ENCODE measurements around the gene TEC.
"Not testable (repeated sequence)": the region's sequence is repeated elsewhere in the genome, so short reads cannot be mapped to it uniquely, and the experiment has no call there.

TEC gene

DNA sequence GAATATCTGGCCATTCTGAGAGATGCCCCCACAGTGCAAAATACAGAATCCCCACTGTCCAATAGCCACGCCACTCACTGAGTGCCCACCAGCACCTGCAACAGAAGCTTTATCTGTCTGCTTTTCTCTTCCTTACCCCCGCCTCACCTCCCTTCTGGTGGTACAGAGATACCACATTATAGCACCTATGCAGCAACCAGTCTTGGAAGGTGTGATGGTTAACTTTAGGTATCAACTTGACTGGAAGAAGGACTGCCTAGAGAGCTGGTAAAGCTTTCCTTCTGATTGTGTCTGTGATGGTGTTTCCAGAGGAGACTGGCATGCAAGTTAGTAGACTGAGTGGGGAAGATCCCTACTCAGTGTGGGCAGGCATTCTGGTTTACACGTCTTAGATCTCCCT lies 73.8 kb downstream of the TEC start:
- DNase-seq (ENCODE audit: low read depth) = no peak

DNA sequence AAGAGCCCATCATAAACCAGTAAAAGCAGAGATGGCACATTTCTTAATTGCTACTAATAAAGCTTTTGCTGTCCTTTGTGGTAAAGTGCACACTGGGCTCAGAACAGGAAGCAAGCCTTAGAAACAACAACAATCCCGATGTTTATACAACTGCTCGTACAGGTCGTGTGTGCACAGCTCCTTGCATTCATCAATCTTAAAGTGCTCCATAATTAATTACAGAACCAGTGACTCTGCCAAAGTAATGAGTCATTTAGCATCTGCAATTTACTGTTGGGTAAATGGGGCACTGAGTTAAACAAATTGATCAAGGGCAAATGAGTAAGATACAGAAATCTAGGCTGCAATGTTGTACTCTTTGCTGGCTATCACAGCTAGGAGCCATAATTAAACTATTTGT lies 74.3 kb downstream of the TEC start:
- no peak for DNase-seq (ENCODE audit: low read depth)

DNA sequence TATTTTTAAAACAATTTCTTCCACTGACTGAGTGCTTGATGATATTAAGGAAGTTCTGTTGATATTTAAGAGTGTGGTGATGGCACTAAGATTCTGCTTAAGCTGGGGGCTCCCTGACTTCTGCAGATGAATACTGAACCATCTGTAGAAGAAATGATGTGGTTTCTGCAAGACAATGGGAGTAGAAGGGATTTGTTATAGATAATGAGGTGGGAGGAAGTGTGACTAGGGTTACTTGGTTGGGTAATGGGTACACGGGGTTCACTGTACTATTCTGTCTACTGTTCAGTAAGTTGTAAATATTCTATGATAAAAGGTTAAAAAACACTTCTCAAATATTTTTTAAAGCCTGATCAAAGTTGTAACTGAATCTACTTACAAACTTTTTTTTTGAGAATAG lies 74.7 kb downstream of the TEC start:
- DNase-seq (ENCODE audit: low read depth) = no peak

DNA sequence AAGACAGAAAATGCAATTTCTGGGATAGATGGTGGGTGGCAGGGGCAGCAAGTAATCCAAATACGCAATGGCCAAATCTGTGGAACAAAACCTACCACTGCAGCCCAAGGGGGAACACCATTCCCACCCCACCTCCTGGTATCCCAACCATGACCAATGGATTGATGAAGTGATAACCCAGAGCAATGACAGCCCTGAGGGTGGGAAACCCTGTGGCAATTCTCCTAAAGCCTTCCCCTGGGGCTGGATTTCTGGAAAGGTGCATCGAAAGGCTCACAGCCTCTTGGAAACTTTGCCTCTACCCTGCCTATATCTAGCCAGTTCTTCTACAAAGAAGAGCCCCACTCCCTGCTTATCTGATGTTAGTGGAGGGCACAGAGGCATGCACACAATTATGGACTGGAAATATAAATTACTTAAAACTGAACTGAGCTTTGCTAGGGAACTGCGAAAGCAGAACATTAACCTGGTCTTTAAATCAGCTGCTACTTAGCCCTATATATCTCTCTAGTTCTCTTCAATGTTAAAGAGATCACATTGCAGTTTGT lies 75.6 kb downstream of the TEC start:
- DNase-seq (ENCODE audit: low read depth) = no peak

DNA sequence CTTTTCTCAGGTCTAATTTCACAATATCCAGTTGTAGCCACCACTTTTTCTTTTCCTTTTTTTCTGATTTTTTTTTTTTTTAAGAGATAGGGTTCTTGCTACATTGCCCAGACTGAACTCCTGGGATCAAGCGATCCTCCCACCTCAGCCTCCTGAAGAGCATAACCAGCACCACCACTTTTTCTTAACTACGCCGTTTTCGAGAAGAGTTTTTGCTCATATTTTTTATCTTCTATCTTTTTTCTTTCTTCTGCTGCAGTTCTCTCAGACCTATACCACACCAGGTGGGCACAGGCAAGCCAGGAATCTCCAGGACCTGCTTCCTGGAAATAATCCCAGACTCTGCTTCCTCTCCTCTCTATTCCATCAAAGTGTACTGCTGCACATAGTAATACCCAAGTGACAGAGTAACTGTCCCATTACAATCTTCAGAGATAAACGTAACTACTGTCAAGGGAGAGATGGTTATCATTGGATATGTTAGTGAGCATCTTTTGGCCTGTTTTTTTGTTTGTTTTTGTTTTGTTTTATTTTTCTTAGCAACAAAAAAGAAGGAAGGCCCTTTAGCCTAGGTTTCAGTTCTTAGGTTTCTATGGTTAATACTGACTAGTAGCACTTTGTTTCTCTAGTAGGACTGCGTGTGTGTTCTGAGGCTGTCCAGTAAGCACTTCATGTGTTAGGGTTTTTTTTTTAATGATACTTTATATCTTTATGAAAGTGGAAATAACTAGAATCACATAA lies 76.4 kb downstream of the TEC start:
- no peak for DNase-seq (ENCODE audit: low read depth)

DNA sequence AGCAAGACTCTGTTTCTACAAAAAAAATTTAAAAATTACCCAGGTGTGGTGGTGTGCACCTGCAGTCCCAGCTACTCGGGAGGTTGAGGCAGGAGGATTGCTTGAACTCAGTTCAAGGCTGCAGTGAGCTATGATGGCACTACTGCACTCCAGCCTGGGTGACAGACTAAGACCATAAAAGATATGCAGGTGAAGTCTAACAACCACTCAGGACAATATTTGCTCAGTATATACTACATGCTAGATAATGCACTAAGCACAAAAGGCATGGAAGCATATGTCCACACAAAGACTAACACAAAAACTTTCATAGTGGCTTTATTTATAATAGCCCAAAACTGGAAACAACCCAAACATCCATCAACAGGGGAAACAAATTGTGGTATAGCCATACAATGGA lies 77.9 kb downstream of the TEC start:
- DNase-seq (ENCODE audit: low read depth) = no peak

DNA sequence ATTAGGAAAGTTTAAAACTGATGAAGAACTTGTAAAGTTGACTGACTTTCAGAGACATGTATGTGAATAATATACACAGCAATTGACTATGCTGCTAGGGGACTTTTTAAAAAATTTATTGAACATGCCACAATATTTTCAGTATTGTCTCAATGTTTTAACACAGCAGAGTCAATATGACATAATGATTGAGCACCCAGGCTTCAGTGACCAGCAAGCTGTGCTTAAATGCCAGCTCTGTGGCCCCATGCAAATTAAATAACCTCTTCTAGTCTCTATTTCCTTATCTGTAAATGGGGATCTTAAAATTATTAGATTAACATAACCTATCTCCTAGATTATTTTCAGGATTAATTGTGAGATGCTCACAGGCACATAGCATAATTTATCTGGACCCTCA lies 78.8 kb downstream of the TEC start:
- no peak for DNase-seq (ENCODE audit: low read depth)

DNA sequence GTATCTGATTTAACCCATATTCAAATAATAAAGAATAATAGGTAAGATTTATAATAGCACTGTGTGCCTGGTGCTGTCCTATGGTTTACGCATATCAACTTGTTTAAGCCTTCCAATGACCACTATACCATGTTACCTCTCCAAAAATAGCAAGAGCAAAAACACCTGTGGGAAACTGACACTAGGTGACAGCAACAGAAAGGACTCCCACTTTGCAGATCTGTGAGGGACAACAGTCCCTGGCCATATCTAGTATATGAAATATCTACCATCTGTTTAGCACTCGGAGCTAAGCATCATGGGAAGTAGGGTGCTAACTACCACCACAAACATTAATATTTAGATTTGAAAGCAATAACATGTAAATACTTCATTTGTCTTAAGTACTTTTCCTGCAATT lies 79.9 kb downstream of the TEC start:
- no peak for DNase-seq (ENCODE audit: low read depth)

DNA sequence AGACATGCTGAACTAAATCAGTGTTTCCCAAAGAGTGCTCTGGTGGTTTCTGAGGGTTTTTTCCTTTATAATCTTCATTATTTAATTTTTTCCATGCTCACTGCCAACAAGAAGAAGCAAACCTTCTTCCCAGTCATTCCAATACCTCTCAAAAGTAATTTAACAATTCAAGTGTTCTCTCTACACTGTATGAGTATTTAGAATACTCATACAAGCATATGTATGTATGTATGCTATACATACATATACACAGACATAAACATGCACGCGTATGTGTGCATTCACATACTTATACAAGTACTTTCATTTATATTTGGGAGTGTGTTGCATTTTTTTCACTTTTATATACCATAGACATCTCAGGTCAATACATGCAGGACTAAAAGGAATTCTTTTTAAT lies 81.2 kb downstream of the TEC start:
- no peak for DNase-seq (ENCODE audit: low read depth)

DNA sequence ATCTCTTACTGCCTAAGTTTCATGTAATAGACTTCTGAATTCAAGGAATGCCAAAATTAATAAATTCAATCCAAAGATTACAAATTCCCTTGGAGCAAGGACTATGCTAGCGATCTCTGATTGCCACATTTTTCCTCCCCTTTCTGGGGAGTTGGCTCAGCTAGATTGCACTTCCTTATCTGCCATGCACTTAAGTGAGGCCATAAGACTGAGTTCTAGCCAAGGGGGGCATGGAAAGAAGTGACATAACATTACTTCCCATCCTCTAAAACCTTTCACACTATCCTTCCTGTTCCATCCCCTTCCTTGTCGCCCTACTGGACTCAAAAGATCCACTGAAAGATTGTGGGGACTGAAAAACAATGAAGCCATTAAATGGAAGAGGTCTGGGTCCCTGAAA lies 81.8 kb downstream of the TEC start:
- no peak for DNase-seq (ENCODE audit: low read depth)

DNA sequence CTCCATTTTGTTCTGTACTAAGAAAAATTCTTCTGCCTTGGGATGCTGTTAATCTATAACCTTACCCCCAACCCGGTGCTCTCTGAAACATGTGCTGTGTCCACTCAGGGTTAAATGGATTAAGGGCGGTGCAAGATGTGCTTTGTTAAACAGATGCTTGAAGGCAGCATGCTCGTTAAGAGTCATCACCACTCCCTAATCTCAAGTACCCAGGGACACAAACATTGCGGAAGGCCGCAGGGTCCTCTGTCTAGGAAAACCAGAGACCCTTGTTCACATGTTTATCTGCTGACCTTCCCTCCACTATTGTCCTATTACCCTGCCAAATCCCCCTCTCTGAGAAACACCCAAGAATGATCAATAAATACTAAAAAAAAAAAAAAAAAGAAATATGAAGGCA lies 82.6 kb downstream of the TEC start:
- DNase-seq (ENCODE audit: low read depth) = not testable (repeated sequence)

DNA sequence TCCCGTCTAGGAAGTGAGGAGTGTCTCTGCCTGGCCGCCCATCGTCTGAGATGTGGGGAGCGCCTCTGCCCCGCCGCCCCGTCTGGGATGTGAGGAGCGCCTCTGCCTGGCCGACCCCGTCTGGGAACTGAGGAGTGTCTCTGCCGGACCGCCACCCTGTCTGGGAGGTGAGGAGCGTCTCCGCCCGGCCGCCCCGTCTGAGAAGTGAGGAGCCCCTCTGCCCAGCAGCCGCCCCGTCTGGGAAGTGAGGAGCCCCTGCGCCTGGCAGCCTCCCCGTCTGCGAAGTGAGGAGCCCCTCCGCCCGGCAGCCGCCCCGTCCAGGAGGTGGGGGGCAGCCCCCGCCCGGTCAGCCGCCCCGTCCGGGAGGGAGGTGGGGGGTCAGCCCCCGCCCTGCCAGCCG lies 83.2 kb downstream of the TEC start:
- DNase-seq (ENCODE audit: low read depth) = not testable (repeated sequence)

DNA sequence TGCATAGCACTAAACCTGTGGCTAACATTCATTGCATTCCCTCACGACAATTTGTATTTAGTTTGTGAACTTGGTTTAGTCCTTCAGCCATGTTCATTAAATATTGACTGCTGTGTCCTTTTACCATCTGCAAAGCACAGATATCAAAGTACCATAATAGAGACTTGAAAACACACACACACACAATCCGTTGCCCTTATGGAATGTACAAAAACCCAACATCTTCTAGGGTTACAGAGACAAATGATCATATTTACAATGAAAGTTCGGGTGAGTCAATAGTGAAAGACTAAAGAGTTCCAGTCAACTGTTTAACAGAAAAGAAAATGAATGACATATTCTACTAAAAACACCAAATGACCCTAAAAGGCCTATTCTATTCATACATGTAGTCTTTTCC lies 84.8 kb downstream of the TEC start:
- DNase-seq (ENCODE audit: low read depth) = no peak

DNA sequence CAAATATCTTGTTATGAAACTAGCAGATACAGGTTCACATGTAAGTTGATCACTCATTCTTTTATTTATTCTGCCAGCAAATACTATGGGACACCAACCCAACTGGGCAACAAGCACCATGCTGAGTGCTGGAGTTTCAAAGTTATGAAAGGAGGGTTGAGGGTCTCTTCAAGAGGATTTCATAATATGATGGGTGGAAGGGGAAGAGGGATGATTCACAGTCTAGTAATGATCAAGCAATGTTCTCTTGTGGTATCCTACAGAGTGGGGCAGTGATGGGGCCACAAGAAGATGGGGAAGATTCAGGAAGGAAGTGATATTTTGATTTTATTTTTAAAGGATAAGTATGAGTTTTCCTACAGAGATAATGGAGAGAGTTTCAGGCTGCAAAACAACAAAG lies 89.4 kb downstream of the TEC start:
- DNase-seq (ENCODE audit: low read depth) = no peak

DNA sequence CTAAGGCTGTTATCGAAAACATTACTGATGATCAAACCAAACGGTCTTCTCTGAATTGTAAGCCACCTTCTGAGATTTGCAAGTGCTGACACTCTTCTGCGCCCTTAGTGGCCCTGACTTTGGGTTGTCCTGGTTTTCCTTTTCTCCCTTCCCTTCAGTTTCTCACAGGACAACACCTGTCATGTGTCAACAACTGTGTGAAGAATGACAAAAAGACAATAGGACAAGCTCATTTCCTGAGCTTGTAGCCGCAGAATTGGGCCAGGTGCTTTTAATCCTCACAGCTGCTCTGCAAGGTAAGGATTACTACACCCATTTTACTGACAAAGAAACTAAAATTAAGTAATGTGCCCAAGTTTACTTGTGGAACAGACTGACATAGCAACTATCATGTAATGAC lies 90.7 kb downstream of the TEC start:
- DNase-seq (ENCODE audit: low read depth) = no peak

DNA sequence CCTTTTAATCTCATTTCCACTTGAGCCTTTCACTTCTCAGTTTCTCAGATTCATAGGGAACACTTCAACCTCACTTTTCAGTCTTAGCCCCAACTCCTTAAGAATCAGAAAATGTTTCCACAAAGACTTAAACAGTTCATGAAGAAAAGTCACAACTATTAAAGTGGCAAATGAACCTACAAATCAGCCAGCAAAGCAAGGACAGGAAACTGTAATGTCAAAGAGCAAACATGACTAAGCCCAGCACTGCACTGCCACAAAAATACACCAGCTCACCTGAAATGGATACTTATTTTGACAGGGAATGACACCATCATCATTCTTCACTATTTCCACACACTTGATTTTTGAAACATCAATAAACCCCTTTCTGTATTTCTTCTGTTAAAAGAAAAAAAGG lies 93.8 kb downstream of the TEC start:
- no peak for DNase-seq (ENCODE audit: low read depth)

DNA sequence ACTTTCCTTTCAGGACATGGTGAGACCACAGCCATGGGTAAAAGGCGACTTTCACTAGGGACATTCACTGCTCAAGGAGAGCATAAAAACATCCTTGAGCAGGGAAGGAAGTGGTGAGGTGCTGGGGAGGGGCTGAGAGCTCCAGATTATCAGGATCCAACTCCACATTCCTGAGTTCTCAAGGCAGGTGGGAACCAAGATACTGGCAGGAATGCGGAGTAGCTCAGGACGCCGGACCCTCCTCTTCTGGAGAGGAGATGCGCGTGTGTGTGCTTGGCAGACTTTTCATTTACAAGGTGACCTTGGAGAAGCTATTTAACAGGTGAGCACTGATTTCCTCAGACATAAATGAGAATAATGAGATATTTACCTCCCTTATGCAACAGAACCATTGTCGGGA lies 94.3 kb downstream of the TEC start:
- no peak for DNase-seq (ENCODE audit: low read depth)

DNA sequence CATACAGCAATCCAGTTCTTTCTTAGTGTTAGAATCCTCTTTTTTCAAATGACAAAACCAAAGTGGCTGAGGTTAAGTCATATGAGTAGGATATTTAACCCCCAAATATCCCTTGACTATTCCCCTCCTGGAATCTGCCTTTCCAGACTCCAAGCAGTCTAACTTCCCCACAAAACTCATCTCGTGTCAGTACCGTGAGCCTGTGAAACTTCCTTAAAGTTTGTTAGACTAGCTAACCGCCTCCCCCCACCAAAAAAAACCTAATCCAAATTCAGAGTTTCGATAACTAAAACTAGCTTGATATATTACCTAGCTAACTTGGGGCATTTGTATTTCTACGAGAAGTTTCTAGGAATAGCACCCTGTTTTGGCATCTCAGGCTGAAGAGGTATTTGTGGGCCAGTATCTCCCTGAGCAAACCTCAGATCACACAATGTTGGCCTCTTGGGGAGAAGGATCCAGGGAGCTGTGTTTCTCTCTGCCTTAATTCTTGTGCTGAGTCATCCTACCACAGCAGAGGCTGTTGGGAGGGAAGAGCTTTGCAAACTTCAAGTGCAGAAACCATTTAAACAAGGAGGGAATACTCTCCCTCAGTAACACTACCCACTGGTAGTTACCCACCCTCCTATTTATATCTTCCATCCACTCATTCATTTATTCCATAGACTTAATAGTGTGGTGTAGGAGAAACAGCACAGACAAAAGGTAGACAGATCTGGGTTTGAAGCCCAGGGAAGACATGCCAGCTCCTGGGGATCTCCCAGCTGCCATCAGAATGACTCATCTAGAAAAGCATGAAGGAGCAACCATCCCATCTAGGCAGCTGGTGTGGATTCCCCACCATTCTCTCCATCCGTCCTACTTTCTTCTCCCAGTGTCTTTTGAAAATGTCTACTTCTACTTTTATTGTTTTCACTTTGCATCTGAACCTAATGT lies 96.3 kb downstream of the TEC start:
- no peak for DNase-seq (ENCODE audit: low read depth)

DNA sequence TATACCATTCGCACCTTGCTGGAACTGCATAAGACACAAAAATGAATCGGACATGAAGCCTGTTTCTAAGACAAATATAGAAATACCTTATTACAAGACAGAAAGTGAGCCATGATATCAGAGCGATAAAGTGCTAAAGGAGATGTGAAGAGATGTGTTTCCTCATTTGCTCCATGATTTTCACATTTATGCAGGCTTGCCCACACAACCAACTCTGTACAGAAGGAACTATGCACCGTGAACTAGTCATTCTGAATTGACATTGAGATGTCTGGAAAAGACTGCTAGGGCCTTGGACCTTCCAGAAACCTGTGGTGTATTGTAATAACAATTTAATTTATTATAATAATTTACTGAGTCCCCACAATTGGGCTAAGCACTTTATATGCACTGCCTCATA lies 97.0 kb downstream of the TEC start:
- DNase-seq (ENCODE audit: low read depth) = no peak

DNA sequence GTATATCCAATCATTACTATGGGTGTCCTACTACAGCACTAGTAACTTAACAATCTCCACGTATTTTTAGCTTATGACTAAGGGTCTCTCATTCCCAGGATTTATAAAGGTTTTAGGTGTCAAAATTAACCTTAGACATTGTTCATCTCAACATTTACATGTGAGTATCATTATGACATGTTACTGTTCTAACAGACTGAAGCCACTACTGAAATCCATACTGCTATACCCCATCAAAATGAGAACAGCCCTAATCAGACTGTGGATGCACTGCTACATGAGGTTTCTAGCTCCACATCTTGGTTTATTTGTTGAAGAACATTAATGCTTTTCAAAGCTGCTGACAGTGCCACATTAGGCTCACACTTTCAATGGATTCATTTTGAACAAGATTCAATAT lies 100.0 kb downstream of the TEC start:
- DNase-seq (ENCODE audit: low read depth) = no peak

DNA sequence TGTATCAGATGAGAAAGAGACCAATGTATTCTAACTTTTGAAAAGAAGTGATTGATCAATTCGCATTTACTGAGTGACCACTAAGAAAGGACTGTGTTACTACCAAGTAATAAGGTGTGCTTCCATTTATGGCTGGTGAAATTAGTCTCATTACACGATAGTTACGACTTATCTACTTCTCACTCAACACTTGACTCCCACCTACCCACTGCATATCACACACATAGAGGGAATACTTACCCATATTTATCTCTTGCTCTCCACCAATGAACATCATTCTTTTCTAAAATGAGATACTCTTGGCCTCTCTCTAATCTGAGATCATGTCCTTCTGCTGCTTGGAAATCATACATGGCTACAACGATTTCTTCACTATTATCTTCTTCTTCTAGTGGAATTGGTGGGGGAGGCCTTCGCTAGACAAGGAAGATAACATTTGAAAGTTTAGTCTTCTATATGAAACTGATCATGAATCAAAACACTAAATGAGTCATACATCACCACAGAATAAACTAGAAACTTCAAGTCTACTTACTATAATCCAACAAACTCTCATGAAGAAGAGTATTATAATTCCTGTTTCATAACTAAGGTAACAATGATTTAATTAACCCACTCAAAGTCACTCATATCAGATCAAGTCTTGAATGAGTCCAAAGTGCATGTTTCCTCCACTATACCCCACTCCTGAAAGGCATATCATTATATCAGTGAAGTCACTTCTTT lies 101.9 kb downstream of the TEC start:
- DNase-seq (ENCODE audit: low read depth) = no peak

DNA sequence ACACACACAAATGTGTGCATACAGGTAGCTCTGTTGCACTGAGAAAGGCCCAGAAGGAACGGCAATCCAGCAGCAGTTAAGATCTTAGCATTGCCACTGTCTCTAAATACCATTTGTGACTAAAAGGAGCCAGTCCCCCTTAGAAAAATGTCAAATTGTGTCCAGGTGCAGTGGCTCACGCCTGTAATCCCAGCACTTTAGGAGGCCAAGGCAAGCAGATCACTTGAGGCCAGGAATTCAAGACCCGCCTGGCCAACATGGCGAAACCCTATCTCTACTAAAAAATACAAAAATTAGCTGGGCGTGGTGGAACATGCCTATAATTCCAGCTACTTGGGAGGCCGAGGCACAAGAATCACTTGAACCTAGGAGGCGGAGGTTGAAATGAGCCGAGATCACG lies 105.1 kb downstream of the TEC start:
- not testable (repeated sequence) for DNase-seq (ENCODE audit: low read depth)

DNA sequence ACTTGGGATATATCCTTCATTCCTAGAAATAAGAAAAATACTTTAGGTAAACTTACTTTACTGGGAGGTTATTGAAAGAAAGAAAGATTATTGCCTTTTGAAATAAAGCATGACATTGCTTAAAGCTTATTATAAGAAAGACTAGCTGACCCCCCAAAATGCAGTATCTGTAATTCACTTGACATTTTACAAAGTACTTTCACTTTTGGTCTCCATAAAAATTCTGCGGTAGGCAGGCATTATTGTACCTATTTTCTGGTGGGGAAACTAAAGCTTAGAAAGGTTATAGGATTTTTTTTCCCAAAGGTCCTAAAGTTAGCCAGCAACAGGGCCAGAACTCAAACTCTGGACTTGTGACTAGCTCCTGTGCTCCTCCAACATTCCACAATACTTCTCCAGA lies 105.9 kb downstream of the TEC start:
- no peak for DNase-seq (ENCODE audit: low read depth)
